Measurements from ENCODE around the gene PTGFRN.

The PTGFRN gene

GRCh38 chr1:116988908-116989307 lies 79.2 kb downstream of the PTGFRN start:
- TF ChIP-seq, protein P1, sequence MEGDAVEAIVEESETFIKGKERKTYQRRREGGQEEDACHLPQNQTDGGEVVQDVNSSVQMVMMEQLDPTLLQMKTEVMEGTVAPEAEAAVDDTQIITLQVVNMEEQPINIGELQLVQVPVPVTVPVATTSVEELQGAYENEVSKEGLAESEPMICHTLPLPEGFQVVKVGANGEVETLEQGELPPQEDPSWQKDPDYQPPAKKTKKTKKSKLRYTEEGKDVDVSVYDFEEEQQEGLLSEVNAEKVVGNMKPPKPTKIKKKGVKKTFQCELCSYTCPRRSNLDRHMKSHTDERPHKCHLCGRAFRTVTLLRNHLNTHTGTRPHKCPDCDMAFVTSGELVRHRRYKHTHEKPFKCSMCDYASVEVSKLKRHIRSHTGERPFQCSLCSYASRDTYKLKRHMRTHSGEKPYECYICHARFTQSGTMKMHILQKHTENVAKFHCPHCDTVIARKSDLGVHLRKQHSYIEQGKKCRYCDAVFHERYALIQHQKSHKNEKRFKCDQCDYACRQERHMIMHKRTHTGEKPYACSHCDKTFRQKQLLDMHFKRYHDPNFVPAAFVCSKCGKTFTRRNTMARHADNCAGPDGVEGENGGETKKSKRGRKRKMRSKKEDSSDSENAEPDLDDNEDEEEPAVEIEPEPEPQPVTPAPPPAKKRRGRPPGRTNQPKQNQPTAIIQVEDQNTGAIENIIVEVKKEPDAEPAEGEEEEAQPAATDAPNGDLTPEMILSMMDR (IDR thresholded peaks at IDR 0.05; ENCODE audit: low read depth, low read length, missing control alignments), result no peak
- no peak overlapping the region for H3K4me3 ChIP-seq (ENCODE audit: low read depth, low read length)
- no peak for DNase-seq (ENCODE audit: low read depth)

DNA sequence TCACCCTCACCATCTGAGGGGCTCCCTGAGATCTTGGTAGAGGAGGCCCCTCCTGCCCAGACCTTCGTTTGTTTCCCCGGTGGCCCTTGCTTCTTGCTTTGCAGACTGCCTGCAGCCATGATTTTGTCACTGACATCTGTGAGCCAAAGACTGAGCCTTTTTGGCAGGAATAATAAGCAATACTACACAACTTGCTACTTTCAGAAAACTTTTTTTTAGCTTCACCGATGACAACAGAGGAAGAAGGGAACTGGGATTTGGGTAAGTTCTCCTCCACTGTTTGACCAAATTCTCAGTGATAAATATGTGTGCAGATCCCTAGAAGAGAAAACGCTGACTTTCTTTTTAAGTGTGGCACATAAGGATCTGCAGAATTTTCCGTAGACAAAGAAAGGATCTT lies 80.1 kb downstream of the PTGFRN start:
- no peak overlapping the region for H3K4me3 ChIP-seq (ENCODE audit: low read depth, low read length)
- DNase-seq (ENCODE audit: low read depth), result no peak
- TF ChIP-seq, protein P1 (IDR thresholded peaks at IDR 0.05; ENCODE audit: low read depth, low read length, missing control alignments), result no peak

GRCh38 chr1:116990612-116991151 lies 81.0 kb downstream of the PTGFRN start:
- TF ChIP-seq, protein P1 (IDR thresholded peaks at IDR 0.05; ENCODE audit: low read depth, low read length, missing control alignments), result no peak
- no peak overlapping the region for H3K4me3 ChIP-seq (ENCODE audit: low read depth, low read length)
- no peak for DNase-seq (ENCODE audit: low read depth)

DNA sequence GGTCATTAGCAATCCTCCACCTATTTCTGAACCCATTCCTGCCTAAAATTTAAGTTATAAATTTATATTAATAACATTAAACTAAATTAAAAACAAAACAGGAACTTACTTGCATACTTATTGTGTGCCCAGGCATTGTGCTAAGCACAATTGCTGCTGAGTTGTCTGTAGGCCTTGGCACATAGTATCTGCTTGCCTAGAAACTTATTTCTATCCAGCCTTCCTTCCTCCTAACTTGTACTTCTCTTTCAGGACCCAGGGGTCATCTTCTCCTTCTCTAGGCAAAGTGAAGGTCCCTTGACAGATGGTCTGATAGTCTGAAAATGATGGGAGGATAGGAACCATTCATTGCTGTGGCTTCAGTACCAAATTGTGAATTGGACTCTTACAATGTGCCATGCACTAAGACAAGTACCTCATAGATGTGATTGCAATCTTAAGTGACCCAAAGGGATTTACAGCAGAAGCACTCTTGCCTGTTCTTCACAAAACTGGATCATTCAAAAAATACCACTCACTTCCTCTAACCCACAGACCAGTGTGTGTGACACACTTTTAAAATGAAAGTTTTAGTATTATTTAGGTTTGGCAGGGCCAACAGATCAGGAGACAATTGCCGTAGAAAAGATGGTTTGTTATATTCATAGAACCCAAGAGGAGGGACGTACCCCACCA lies 81.6 kb downstream of the PTGFRN start:
- H3K4me3 ChIP-seq (ENCODE audit: low read depth, low read length), result no peak overlapping the region
- TF ChIP-seq, protein P1 (IDR thresholded peaks at IDR 0.05; ENCODE audit: low read depth, low read length, missing control alignments), result no peak
- DNase-seq (ENCODE audit: low read depth), result no peak

DNA sequence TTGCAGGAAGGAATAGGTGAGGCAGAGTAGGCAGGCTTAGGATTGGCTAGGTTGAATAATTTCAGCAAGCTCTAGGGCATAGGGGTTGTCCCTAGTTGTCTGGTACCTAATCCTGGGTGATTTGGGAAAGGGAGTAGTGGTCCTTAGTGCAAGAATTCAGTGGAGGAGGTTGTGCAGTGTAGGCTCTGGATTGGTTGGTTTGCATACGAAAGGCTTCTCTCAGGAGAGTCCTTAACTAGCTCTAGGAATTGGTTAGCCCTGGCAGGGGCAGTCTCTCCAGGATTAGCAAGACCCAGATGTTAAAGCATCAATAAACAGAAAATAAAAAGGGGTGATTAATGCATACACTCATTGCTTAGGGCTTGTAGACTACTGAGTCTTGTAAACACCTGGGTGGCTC lies 82.2 kb downstream of the PTGFRN start:
- TF ChIP-seq, protein P1 (IDR thresholded peaks at IDR 0.05; ENCODE audit: low read depth, low read length, missing control alignments), result no peak
- no peak overlapping the region for H3K4me3 ChIP-seq (ENCODE audit: low read depth, low read length)
- DNase-seq (ENCODE audit: low read depth), result no peak

- no peak for DNase-seq (ENCODE audit: low read depth)
- TF ChIP-seq, protein P1 (IDR thresholded peaks at IDR 0.05; ENCODE audit: low read depth, low read length, missing control alignments), result no peak
These were observed 83.6 kb downstream of the PTGFRN start for GRCh38 chr1:116993286-116993685.

DNA sequence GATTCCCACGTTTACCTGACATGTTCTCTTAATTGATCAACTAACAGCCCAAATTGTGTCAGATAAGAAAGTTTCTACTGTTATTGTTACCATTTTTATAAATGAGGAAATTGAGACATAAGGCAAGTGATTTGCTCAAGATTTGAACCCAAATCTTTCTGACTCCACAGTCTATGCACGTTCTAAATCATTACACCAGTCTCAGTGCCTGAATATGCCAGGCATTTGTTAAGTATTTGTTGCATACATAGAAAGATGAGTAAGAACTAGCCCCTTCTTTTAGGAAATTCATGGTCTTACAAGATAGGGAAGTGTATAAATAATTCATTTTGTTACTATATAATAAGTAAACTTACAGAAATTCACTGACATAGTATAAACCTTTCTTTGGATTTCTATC lies 84.7 kb downstream of the PTGFRN start:
- no peak for DNase-seq (ENCODE audit: low read depth)
- TF ChIP-seq, protein P1 (IDR thresholded peaks at IDR 0.05; ENCODE audit: low read depth, low read length, missing control alignments), result no peak
- H3K4me3 ChIP-seq (ENCODE audit: low read depth, low read length), result no peak overlapping the region

More at GRCh38 chr1:116993286-116993685, 83.6 kb downstream of the PTGFRN start:
- no peak overlapping the region for H3K4me3 ChIP-seq (ENCODE audit: low read depth, low read length)
